Measurements from ENCODE around the gene RAB5B. TPM values are rescaled to one million over a fixed set of nuclear protein-coding genes. Genes with fewer than 3 reads are reported as not detected.

RAB5B gene
- total and polyA plus RNA-seq, 9 donors, result 62.1 to 116 (median 111) TPM

GRCh38 chr12:55940065-55940732, 33.7 kb upstream of the RAB5B start:
- H3K27me3 ChIP-seq (ENCODE audit: control insufficient read depth, insufficient read depth, low read length), result peaks cover 7% of the 10 kb centered on the region
- H3K27ac ChIP-seq (ENCODE audit: low read length), result no peak overlapping the region
- 14% methylated on average over 12 of the region's 18 CpGs for WGBS (ENCODE audit: insufficient coverage)
- H3K4me3 ChIP-seq (ENCODE audit: low read length), result no peak overlapping the region
- H3K36me3 ChIP-seq (ENCODE audit: control insufficient read depth, insufficient read depth, low read length), result peaks cover 18% of the 10 kb centered on the region
- H3K9me3 ChIP-seq (replicated peaks; ENCODE audit: control insufficient read depth, low read depth, low read length), result no peaks in the 10 kb centered on the region
- peaks cover 9% of the 10 kb centered on the region for H3K4me1 ChIP-seq (ENCODE audit: control insufficient read depth, insufficient read depth, low read length)
- peak; percentile 91 for DNase-seq

- no peak for DNase-seq
- Histone ChIP-seq H3K9me3 (replicated peaks; ENCODE audit: control insufficient read depth, low read depth, low read length) (no peaks in the 10 kb centered on the region), H3K27ac (ENCODE audit: low read length) (no peak overlapping the region), H3K4me3 (ENCODE audit: low read length) (no peak overlapping the region), H3K4me1 (ENCODE audit: control insufficient read depth, insufficient read depth, low read length) (peaks cover 7% of the 10 kb centered on the region), H3K36me3 (ENCODE audit: control insufficient read depth, insufficient read depth, low read length) (peaks cover 18% of the 10 kb centered on the region), H3K27me3 (ENCODE audit: control insufficient read depth, insufficient read depth, low read length) (no peaks in the 10 kb centered on the region)
- 82% methylated on average over 1 of the region's 4 CpGs for WGBS (ENCODE audit: insufficient coverage)
Observed at GRCh38 chr12:55942055-55942454, 31.8 kb upstream of the RAB5B start.

- no peak overlapping the region for H3K27ac ChIP-seq (ENCODE audit: low read length)
- H3K4me3 ChIP-seq (ENCODE audit: low read length), result no peak overlapping the region
- H3K36me3 ChIP-seq (ENCODE audit: control insufficient read depth, insufficient read depth, low read length), result peaks cover 18% of the 10 kb centered on the region
- WGBS (ENCODE audit: insufficient coverage), result 90% methylated on average over 1 of the region's 1 CpG
- peaks cover 7% of the 10 kb centered on the region for H3K4me1 ChIP-seq (ENCODE audit: control insufficient read depth, insufficient read depth, low read length)
- no peaks in the 10 kb centered on the region for H3K9me3 ChIP-seq (replicated peaks; ENCODE audit: control insufficient read depth, low read depth, low read length)
- DNase-seq, result no peak
- no peaks in the 10 kb centered on the region for H3K27me3 ChIP-seq (ENCODE audit: control insufficient read depth, insufficient read depth, low read length)
Observed at GRCh38 chr12:55942577-55943136, 31.2 kb upstream of the RAB5B start.

GRCh38 chr12:55946553-55946952, 27.3 kb upstream of the RAB5B start:
- Histone ChIP-seq H3K9me3 (replicated peaks; ENCODE audit: control insufficient read depth, low read depth, low read length) (no peaks in the 10 kb centered on the region), H3K27ac (ENCODE audit: low read length) (no peak overlapping the region), H3K4me3 (ENCODE audit: low read length) (no peak overlapping the region), H3K27me3 (ENCODE audit: control insufficient read depth, insufficient read depth, low read length) (no peaks in the 10 kb centered on the region), H3K36me3 (ENCODE audit: control insufficient read depth, insufficient read depth, low read length) (peaks cover 10% of the 10 kb centered on the region), H3K4me1 (ENCODE audit: control insufficient read depth, insufficient read depth, low read length) (no peaks in the 10 kb centered on the region)
- 64% methylated on average over 3 of the region's 6 CpGs for WGBS (ENCODE audit: insufficient coverage)
- no peak for DNase-seq

GRCh38 chr12:55955344-55955743, 18.5 kb upstream of the RAB5B start:
- Histone ChIP-seq H3K27ac (ENCODE audit: low read length) (no peak overlapping the region), H3K27me3 (ENCODE audit: control insufficient read depth, insufficient read depth, low read length) (peaks cover 3% of the 10 kb centered on the region), H3K4me1 (ENCODE audit: control insufficient read depth, insufficient read depth, low read length) (no peaks in the 10 kb centered on the region), H3K36me3 (ENCODE audit: control insufficient read depth, insufficient read depth, low read length) (peaks cover 16% of the 10 kb centered on the region), H3K4me3 (ENCODE audit: low read length) (no peak overlapping the region), H3K9me3 (replicated peaks; ENCODE audit: control insufficient read depth, low read depth, low read length) (no peaks in the 10 kb centered on the region)
- DNase-seq, result no peak
- 90% methylated on average over 3 of the region's 4 CpGs for WGBS (ENCODE audit: insufficient coverage)

- no peak for DNase-seq
- H3K9me3 ChIP-seq (replicated peaks; ENCODE audit: control insufficient read depth, low read depth, low read length), result no peaks in the 10 kb centered on the region
- H3K4me3 ChIP-seq (ENCODE audit: low read length), result no peak overlapping the region
- no peaks in the 10 kb centered on the region for H3K4me1 ChIP-seq (ENCODE audit: control insufficient read depth, insufficient read depth, low read length)
- H3K27ac ChIP-seq (ENCODE audit: low read length), result no peak overlapping the region
- peaks cover 3% of the 10 kb centered on the region for H3K27me3 ChIP-seq (ENCODE audit: control insufficient read depth, insufficient read depth, low read length)
- peaks cover 16% of the 10 kb centered on the region for H3K36me3 ChIP-seq (ENCODE audit: control insufficient read depth, insufficient read depth, low read length)
- WGBS (ENCODE audit: insufficient coverage), result 94% methylated on average over 2 of the region's 6 CpGs
Observed at GRCh38 chr12:55955800-55956508, 17.9 kb upstream of the RAB5B start.

GRCh38 chr12:55957106-55957859, 16.6 kb upstream of the RAB5B start:
- DNase-seq, result no peak
- no peak overlapping the region for H3K4me3 ChIP-seq (ENCODE audit: low read length)
- H3K4me1 ChIP-seq (ENCODE audit: control insufficient read depth, insufficient read depth, low read length), result no peaks in the 10 kb centered on the region
- no peak overlapping the region for H3K27ac ChIP-seq (ENCODE audit: low read length)
- peaks cover 3% of the 10 kb centered on the region for H3K27me3 ChIP-seq (ENCODE audit: control insufficient read depth, insufficient read depth, low read length)
- peaks cover 10% of the 10 kb centered on the region for H3K36me3 ChIP-seq (ENCODE audit: control insufficient read depth, insufficient read depth, low read length)
- WGBS (ENCODE audit: insufficient coverage), result 81% methylated on average over 5 of the region's 5 CpGs
- H3K9me3 ChIP-seq (replicated peaks; ENCODE audit: control insufficient read depth, low read depth, low read length), result no peaks in the 10 kb centered on the region

GRCh38 chr12:55963760-55964159, 10.1 kb upstream of the RAB5B start:
- H3K9me3 ChIP-seq (replicated peaks; ENCODE audit: control insufficient read depth, low read depth, low read length), result no peaks in the 10 kb centered on the region
- WGBS (ENCODE audit: insufficient coverage), result 100% methylated on average over 1 of the region's 2 CpGs
- H3K27ac ChIP-seq (ENCODE audit: low read length), result no peak overlapping the region
- H3K36me3 ChIP-seq (ENCODE audit: control insufficient read depth, insufficient read depth, low read length), result peaks cover 3% of the 10 kb centered on the region
- no peak overlapping the region for H3K4me3 ChIP-seq (ENCODE audit: low read length)
- H3K27me3 ChIP-seq (ENCODE audit: control insufficient read depth, insufficient read depth, low read length), result no peaks in the 10 kb centered on the region
- no peak for DNase-seq
- peaks cover 18% of the 10 kb centered on the region for H3K4me1 ChIP-seq (ENCODE audit: control insufficient read depth, insufficient read depth, low read length)

GRCh38 chr12:55965240-55965639, 8.6 kb upstream of the RAB5B start:
- Histone ChIP-seq H3K4me1 (ENCODE audit: control insufficient read depth, insufficient read depth, low read length) (peaks cover 18% of the 10 kb centered on the region), H3K27me3 (ENCODE audit: control insufficient read depth, insufficient read depth, low read length) (no peaks in the 10 kb centered on the region), H3K9me3 (replicated peaks; ENCODE audit: control insufficient read depth, low read depth, low read length) (no peaks in the 10 kb centered on the region), H3K27ac (ENCODE audit: low read length) (no peak overlapping the region), H3K4me3 (ENCODE audit: low read length) (no peak overlapping the region), H3K36me3 (ENCODE audit: control insufficient read depth, insufficient read depth, low read length) (peaks cover 7% of the 10 kb centered on the region)
- no peak for DNase-seq
- 30% methylated on average over 5 of the region's 5 CpGs for WGBS (ENCODE audit: insufficient coverage)

GRCh38 chr12:55965941-55966407, 7.9 kb upstream of the RAB5B start, which contains the start of gene PMEL:
Gene PMEL, minus strand, starts transcription at chr12:55966042. Its CDS starts 31 bp downstream, at chr12:55966011.
- DNase-seq, result peak; percentile 43
- WGBS (ENCODE audit: insufficient coverage), result 0% methylated on average over 1 of the region's 4 CpGs
- peaks cover 18% of the 10 kb centered on the region for H3K4me1 ChIP-seq (ENCODE audit: control insufficient read depth, insufficient read depth, low read length)

More at GRCh38 chr12:55965941-55966407, 7.9 kb upstream of the RAB5B start, which contains the start of gene PMEL:
- Histone ChIP-seq H3K9me3 (replicated peaks; ENCODE audit: control insufficient read depth, low read depth, low read length) (no peaks in the 10 kb centered on the region), H3K27me3 (ENCODE audit: control insufficient read depth, insufficient read depth, low read length) (no peaks in the 10 kb centered on the region), H3K36me3 (ENCODE audit: control insufficient read depth, insufficient read depth, low read length) (peaks cover 12% of the 10 kb centered on the region), H3K4me3 (ENCODE audit: low read length) (peak within 1 kb of the TSS; percentile 98), H3K27ac (ENCODE audit: low read length) (peak within 1 kb of the TSS; percentile 92)

Measured in muscle of leg (tissue), 11 donors.